ENCODE data around the gene SIRT4. TPM values are rescaled to one million over a fixed set of nuclear protein-coding genes. Genes with fewer than 3 reads are reported as not detected.
A peak's percentile ranks its signal among the peaks of the same experiment; 100 is the strongest.

Gene SIRT4
- total RNA-seq, 1 experiment from 2014 or later, result 2.8 TPM

- TF ChIP-seq CDX4 (CRISPR knock-in tag; IDR thresholded peaks at IDR 0.05; ENCODE audit: borderline replicate concordance), result peak; percentile 92
- no peak; the same call in 1 of the 2 replicates for TF ChIP-seq USF1 (CRISPR knock-in tag; IDR thresholded peaks at IDR 0.05)
- TF ChIP-seq EMX1 (CRISPR knock-in tag; IDR thresholded peaks at IDR 0.05), result peak; percentile 96
- peak; percentile 86 for TF ChIP-seq ETV6 (CRISPR knock-in tag; IDR thresholded peaks at IDR 0.05)
- TF ChIP-seq AR (CRISPR knock-in tag; IDR thresholded peaks at IDR 0.05), result peak; percentile 95
- peak; percentile 32; the same call in 1 of the 2 replicates for TF ChIP-seq ZNF317 (CRISPR knock-in tag; IDR thresholded peaks at IDR 0.05; ENCODE audit: borderline replicate concordance, low read depth)
- TF ChIP-seq NR3C1 (CRISPR knock-in tag; conservative IDR thresholded peaks at IDR 0.05; ENCODE audit: low read depth), result no peak
- TF ChIP-seq FOXJ3 (CRISPR knock-in tag; IDR thresholded peaks at IDR 0.05; ENCODE audit: borderline replicate concordance), result no peak; the same call in 1 of the 2 replicates
- no peak; the same call in 1 of the 2 replicates for TF ChIP-seq NFYB (CRISPR knock-in tag; conservative IDR thresholded peaks at IDR 0.05; ENCODE audit: low read depth)
- TF ChIP-seq ERG (CRISPR knock-in tag; IDR thresholded peaks at IDR 0.05), result peak; percentile 95
- no peak for TF ChIP-seq TCF7 (CRISPR knock-in tag; IDR thresholded peaks at IDR 0.05; ENCODE audit: low read depth)
- no peak for TF ChIP-seq ATF6 (CRISPR knock-in tag; IDR thresholded peaks at IDR 0.05)
- peak; percentile 74 for TF ChIP-seq ZNF281 (CRISPR knock-in tag; IDR thresholded peaks at IDR 0.05)
- TF ChIP-seq NFATC4 (CRISPR knock-in tag; IDR thresholded peaks at IDR 0.05), result peak; percentile 92
- TF ChIP-seq IRF1 (CRISPR knock-in tag; IDR thresholded peaks at IDR 0.05), result no peak; the same call in none of the 2 replicates
- peak; percentile 81; the same call in 1 of the 2 replicates for TF ChIP-seq SMAD4 (CRISPR knock-in tag; IDR thresholded peaks at IDR 0.05)
- TF ChIP-seq PRDM15 (CRISPR knock-in tag; IDR thresholded peaks at IDR 0.05), result no peak
- peak; percentile 96 for TF ChIP-seq ZNF425 (CRISPR knock-in tag; conservative IDR thresholded peaks at IDR 0.05)
- TF ChIP-seq ZNF219 (CRISPR knock-in tag; IDR thresholded peaks at IDR 0.05; ENCODE audit: borderline replicate concordance), result peak; percentile 55; the same call in 1 of the 2 replicates
These were observed 9.2 kb upstream of the SIRT4 start, which contains the start of gene RNU4-1 (continued) for GRCh38 chr12:120292661-120293531.
